HepG2 (cell line): ENCODE measurements around the gene G6PC2. TPM values are rescaled to one million over a fixed set of nuclear protein-coding genes. Genes with fewer than 3 reads are reported as not detected.
"Not testable (repeated sequence)": the region's sequence is repeated elsewhere in the genome, so short reads cannot be mapped to it uniquely, and the experiment has no call there.

Source experiments
- ATAC-seq: fragments of 200-7000 bp; cut with Tn5 transposase; 3 replicates; pipeline ENCODE4 v1.9.1; 2020; ENCODE audit warnings: mild to moderate bottlenecking, moderate library complexity
- BruUV-seq: library from RNA; stranded (reverse); fragments of 400-500 nt; replicated peaks from 2 replicates; lab custom pipeline; 2021; lab: Mats Ljungman, UMichigan
- CTCF ChIA-PET: fragments of 300-600 bp; formaldehyde crosslinking; extraction: SDS; loops from one replicate; lab custom pipeline; 2021; ENCODE audit warnings: low total read pairs, inconsistent platforms, low intra/inter-chr PET ratio; lab: Yijun Ruan, JAX
- POLR2A ChIA-PET: fragments of 350-600 bp; sonication (Branson Sonifier 250); formaldehyde crosslinking; loops from one replicate; lab custom pipeline; 2020; ENCODE audit warnings: antibody characterized with exemption, inconsistent platforms; lab: Yijun Ruan, JAX
- DNase-seq: peaks from one replicate; pipeline ENCODE4 v3.0.0-alpha.2; 2015; ENCODE audit warnings: low spot score
- FAIRE-seq: peaks from 3 replicates; lab custom pipeline; 2011; peaks lifted over from hg19 to GRCh38; lab: Jason Lieb, UNC
- H2AFZ ChIP-seq: one replicate; pipeline ENCODE4 v1.6.1; 2011; ENCODE audit warnings: low read length, inconsistent platforms
- H3K27ac ChIP-seq: fragments of 300-600 bp; 3 replicates; pipeline ENCODE4 v1.8.0; 2011; ENCODE audit warnings: mixed run types, mild to moderate bottlenecking, mixed read lengths, low read length, inconsistent platforms; ENCODE audit not compliant: insufficient read depth; ENCODE audit errors: extremely low read length
- H3K27me3 ChIP-seq, 2 experiments: fragments of 200-600 bp in 1 of 2; 2 replicates in 1 of 2; 3 replicates in 1 of 2; pipeline versions ENCODE4 v1.6.0 to v1.8.0; 2011; ENCODE audit warnings: low read length in 2 of 2, mild to moderate bottlenecking in 2 of 2, moderate library complexity in 2 of 2, inconsistent platforms in 1 of 2; ENCODE audit not compliant: insufficient read depth in 2 of 2, control insufficient read depth in 1 of 2
- H3K36me3 ChIP-seq, 2 experiments: fragments of 200-600 bp in 1 of 2; replicated peaks in 1 of 2; 2 replicates in 1 of 2; 3 replicates in 1 of 2; pipeline versions ENCODE4 v1.5.1 to v1.8.0; 2011; ENCODE audit warnings: low read length in 2 of 2, inconsistent platforms in 1 of 2; ENCODE audit not compliant: insufficient read depth in 2 of 2, control insufficient read depth in 1 of 2
- H3K4me1 ChIP-seq: 2 replicates; pipeline ENCODE4 v1.5.1; 2012; ENCODE audit warnings: low read length, inconsistent platforms; ENCODE audit not compliant: insufficient read depth
- H3K4me2 ChIP-seq: 2 replicates; pipeline ENCODE4 v1.6.0; 2011; ENCODE audit warnings: low read depth, low read length, inconsistent platforms
- H3K4me3 ChIP-seq, 3 experiments: fragments of 200-600 bp in 1 of 3; sonication (generic), shearing (Covaris generic) in 1 of 3; replicated peaks in 1 of 3; 2 replicates each; pipeline ENCODE4 v1.5.1; 2011 to 2016; ENCODE audit warnings: low read length in 3 of 3, inconsistent platforms in 2 of 3, low read depth in 2 of 3, mild to moderate bottlenecking in 2 of 3, control low read depth in 1 of 3, mixed read lengths in 1 of 3; ENCODE audit not compliant: insufficient read depth in 1 of 3
- H3K79me2 ChIP-seq: one replicate; pipeline ENCODE4 v1.6.1; 2011; ENCODE audit warnings: low read length, inconsistent platforms; ENCODE audit not compliant: insufficient read depth
- H3K9ac ChIP-seq: 2 replicates; pipeline ENCODE4 v1.6.0; 2011; ENCODE audit warnings: mild to moderate bottlenecking, low read depth, low read length, inconsistent platforms; ENCODE audit not compliant: insufficient read depth
- H3K9me3 ChIP-seq: 2 replicates; pipeline ENCODE4 v1.5.1; 2012; ENCODE audit warnings: mild to moderate bottlenecking, low read length
- H4K20me1 ChIP-seq: 2 replicates; pipeline ENCODE4 v1.6.0; 2011; ENCODE audit warnings: inconsistent platforms, mild to moderate bottlenecking, low read length, moderate library complexity; ENCODE audit not compliant: insufficient read depth
- ZNF12 ChIP-seq: sonication (generic); formaldehyde crosslinking; IDR thresholded peaks from 2 replicates; pipeline ENCODE4 v1.5.0; 2020; ENCODE audit warnings: missing genetic modification reagents
- ZNF318 ChIP-seq: sonication (generic); formaldehyde crosslinking; IDR thresholded peaks from 2 replicates; pipeline ENCODE4 v1.4.0; 2020; ENCODE audit warnings: mild to moderate bottlenecking, missing genetic modification reagents
- ZNF674 ChIP-seq: sonication (generic); formaldehyde crosslinking; IDR thresholded peaks from 2 replicates; pipeline ENCODE4 v1.5.0; 2020; ENCODE audit warnings: low read depth, mild to moderate bottlenecking, missing genetic modification reagents
- WGBS: methylation state at CpG from one replicate; pipeline ENCODE4 v1.1.6; 2017; ENCODE audit warnings: low lambda C conversion rate; 5-methylcytosine and 5-hydroxymethylcytosine counted together
- in situ Hi-C: cut with HindIII; loops from 2 replicates; pipeline ENCODE4 v1.10.0; 2017; ENCODE audit warnings: low pct_unique_long_range_greater_than_20kb; ENCODE audit not compliant: extremely low pct_ligation_motif_present
- intact Hi-C: fragments of 100-400 bp; cut with micrococcal nuclease; formaldehyde crosslinking; loops from one replicate; pipeline ENCODE4 v1.10.0; 2022; ENCODE audit not compliant: unreplicated experiment
- polyA plus RNA-seq, 8 experiments: library from polyadenylated mRNA; depleted of rRNA in 3 of 8; stranded (reverse) in 7 of 8; unstranded in 1 of 8; fragments of >200 nt; fragmentation: Illumina TruSeq in 4 of 8; extraction: Trizol in 4 of 8; gene quantifications; 2 replicates each; pipeline versions ENCODE4 v1.2.1 to v1.2.3, GENCODE V29; 2011 to 2016; ENCODE audit warnings: low read depth in 4 of 8, missing spikeins in 1 of 8, mixed read lengths in 1 of 8; ENCODE audit not compliant: insufficient read depth in 1 of 8
- total RNA-seq, 5 experiments: library from RNA; depleted of rRNA; stranded (reverse); fragments of >200 nt; fragmentation: Illumina TruSeq; extraction: Trizol; gene quantifications; 2 replicates each; pipeline ENCODE4 v1.2.3, GENCODE V29; 2016; ENCODE audit warnings: low read depth in 1 of 5

The G6PC2 gene
- total and polyA plus RNA-seq, 2 of the 13 experiments (the other 11 are each of a cell fraction or from before 2014, with no cell fraction given), result not detected

- TF ChIP-seq ZNF318 (CRISPR knock-in tag), result no peak
- TF ChIP-seq ZNF674, result no peak
- TF ChIP-seq ZNF12, result no peak
Observed at GRCh38 chr2:168930242-168930641, 29.2 kb downstream of the G6PC2 start (continued).

GRCh38 chr2:168932174-168932573, 31.1 kb downstream of the G6PC2 start:
- not testable (repeated sequence) for H3K36me3 ChIP-seq

More at GRCh38 chr2:168932174-168932573, 31.1 kb downstream of the G6PC2 start:
- FAIRE-seq, BruUV-seq, in situ Hi-C loops, H3K79me2 ChIP-seq, H3K9ac ChIP-seq, H3K4me2 ChIP-seq, H3K9me3 ChIP-seq, POLR2A ChIA-PET, H4K20me1 ChIP-seq, H3K4me1 ChIP-seq, H3K27ac ChIP-seq, ATAC-seq, H2AFZ ChIP-seq, intact Hi-C loops, H3K4me3 ChIP-seq, CTCF ChIA-PET, DNase-seq: not testable (repeated sequence)
- 52% methylated on average over 4 of the region's 4 CpGs for WGBS
- peaks cover 0 to 12% of the 10 kb centered on the region in 2 experiments; a peak in 2 of 5 replicates for H3K27me3 ChIP-seq
